HepG2 (cell line): ENCODE results near the gene CAB39. TPM values are rescaled to one million over a fixed set of nuclear protein-coding genes. Genes with fewer than 3 reads are reported as not detected.

ENCODE experiments used
- AKAP8 ChIP-seq: sonication (generic); formaldehyde crosslinking; IDR thresholded peaks from 2 replicates; pipeline ENCODE4 v1.5.1; 2020; ENCODE audit warnings: mild to moderate bottlenecking, missing genetic modification reagents
- HDAC1 ChIP-seq: sonication (generic); formaldehyde crosslinking; IDR thresholded peaks from 2 replicates; pipeline ENCODE4 v1.5.1; 2020; ENCODE audit warnings: mild to moderate bottlenecking, missing genetic modification reagents
- NR2C2 ChIP-seq: sonication (generic); formaldehyde crosslinking; IDR thresholded peaks from 2 replicates; pipeline ENCODE4 v1.4.0; 2020; ENCODE audit warnings: missing genetic modification reagents, mild to moderate bottlenecking, moderate library complexity, borderline replicate concordance
- RFX5 ChIP-seq: IDR thresholded peaks from 2 replicates; pipeline ENCODE4 v1.6.1; 2011; ENCODE audit warnings: low read depth, low read length, improper control_type of control experiment
- SNAPC2 ChIP-seq: sonication (generic); formaldehyde crosslinking; IDR thresholded peaks from 2 replicates; pipeline ENCODE4 v1.8.1; 2022; ENCODE audit warnings: mild to moderate bottlenecking, missing genetic modification reagents
- XBP1 ChIP-seq: sonication (generic); formaldehyde crosslinking; IDR thresholded peaks from 2 replicates; pipeline ENCODE4 v1.5.0; 2020; ENCODE audit warnings: missing genetic modification reagents
- ZFP90 ChIP-seq: sonication (generic); formaldehyde crosslinking; IDR thresholded peaks from 2 replicates; pipeline ENCODE4 v1.8.0; 2022; ENCODE audit warnings: missing genetic modification reagents, mild to moderate bottlenecking, inconsistent platforms, borderline replicate concordance
- ZNF12 ChIP-seq: sonication (generic); formaldehyde crosslinking; IDR thresholded peaks from 2 replicates; pipeline ENCODE4 v1.5.0; 2020; ENCODE audit warnings: missing genetic modification reagents
- ZNF570 ChIP-seq: sonication (generic); formaldehyde crosslinking; IDR thresholded peaks from 2 replicates; pipeline ENCODE4 v1.4.0; 2020; ENCODE audit warnings: mild to moderate bottlenecking, missing genetic modification reagents, borderline replicate concordance
- ZZZ3 ChIP-seq: sonication (generic); formaldehyde crosslinking; IDR thresholded peaks from 2 replicates; pipeline ENCODE4 v1.4.0; 2020; ENCODE audit warnings: missing genetic modification reagents, mild to moderate bottlenecking, borderline replicate concordance
- polyA plus RNA-seq, 8 experiments: library from polyadenylated mRNA; depleted of rRNA in 3 of 8; stranded (reverse) in 7 of 8; unstranded in 1 of 8; fragments of >200 nt; fragmentation: Illumina TruSeq in 4 of 8; extraction: Trizol in 4 of 8; gene quantifications; 2 replicates each; pipeline versions ENCODE4 v1.2.1 to v1.2.3, GENCODE V29; 2011 to 2016; ENCODE audit warnings: low read depth in 4 of 8, missing spikeins in 1 of 8, mixed read lengths in 1 of 8; ENCODE audit not compliant: insufficient read depth in 1 of 8
- total RNA-seq, 5 experiments: library from RNA; depleted of rRNA; stranded (reverse); fragments of >200 nt; fragmentation: Illumina TruSeq; extraction: Trizol; gene quantifications; 2 replicates each; pipeline ENCODE4 v1.2.3, GENCODE V29; 2016; ENCODE audit warnings: low read depth in 1 of 5
- TF ChIP-seq, protein P1 (sequence below): sonication (generic); formaldehyde crosslinking; IDR thresholded peaks from 2 replicates; pipeline ENCODE4 v1.4.0; 2020; ENCODE audit warnings: missing genetic modification reagents
- TF ChIP-seq, protein P2 (sequence below): sonication (generic); formaldehyde crosslinking; IDR thresholded peaks from 2 replicates; pipeline ENCODE4 v1.8.0; 2022; ENCODE audit warnings: missing genetic modification reagents, mild to moderate bottlenecking, borderline replicate concordance
- TF ChIP-seq, protein P3 (sequence below): IDR thresholded peaks from 2 replicates; pipeline ENCODE4 v1.6.1; 2016; ENCODE audit warnings: missing compliant biosample characterization, missing genetic modification reagents, borderline replicate concordance
- TF ChIP-seq, protein P4 (sequence below): sonication (generic); formaldehyde crosslinking; IDR thresholded peaks from 2 replicates; pipeline ENCODE4 v1.5.0; 2020; ENCODE audit warnings: mild to moderate bottlenecking, missing genetic modification reagents

The CAB39 gene
- total and polyA plus RNA-seq, 2 of the 13 experiments (the other 11 are each of a cell fraction or from before 2014, with no cell fraction given), result 19.3 to 45.3 TPM

DNA sequence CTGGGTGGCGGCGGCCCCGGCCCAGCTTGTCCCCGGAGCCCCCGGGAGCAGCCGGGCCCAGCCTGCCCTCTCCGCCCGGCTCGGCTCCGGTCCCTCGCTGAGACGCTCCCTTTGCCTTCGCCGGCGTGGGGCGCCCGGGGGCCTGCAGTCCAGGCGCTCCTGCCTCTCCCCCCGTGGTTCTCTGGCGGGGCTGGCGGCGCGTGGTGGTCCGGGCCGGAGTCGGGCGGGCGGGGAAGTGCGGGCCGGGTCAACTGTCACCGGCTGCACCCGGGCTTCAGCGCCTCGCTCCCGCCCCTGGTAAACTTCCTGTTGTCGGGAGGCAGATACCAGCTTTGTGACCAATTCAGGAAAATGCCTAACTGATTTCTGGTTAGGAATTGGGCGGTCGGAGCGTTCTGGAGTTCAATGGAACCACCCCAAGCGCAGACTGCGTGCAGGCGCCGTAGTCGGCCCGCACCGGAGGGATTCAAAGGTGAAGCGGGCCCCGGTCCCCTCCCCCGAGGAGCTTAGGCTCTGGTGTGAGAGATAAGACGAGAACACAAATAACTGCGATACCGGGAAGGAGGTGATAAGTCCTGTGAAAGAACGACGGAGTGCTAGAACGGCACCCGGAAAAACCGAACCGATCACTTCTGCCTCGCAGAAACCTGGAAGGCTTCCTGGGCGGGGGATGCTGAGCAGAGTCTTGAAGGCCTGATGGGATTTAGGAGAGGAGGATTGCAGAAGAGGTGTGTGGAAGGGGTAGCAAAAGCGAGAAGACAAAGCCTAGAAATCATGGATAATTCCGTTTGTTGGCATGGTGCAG, 891 bp downstream of the CAB39 start (continued):
- TF ChIP-seq, protein P1, sequence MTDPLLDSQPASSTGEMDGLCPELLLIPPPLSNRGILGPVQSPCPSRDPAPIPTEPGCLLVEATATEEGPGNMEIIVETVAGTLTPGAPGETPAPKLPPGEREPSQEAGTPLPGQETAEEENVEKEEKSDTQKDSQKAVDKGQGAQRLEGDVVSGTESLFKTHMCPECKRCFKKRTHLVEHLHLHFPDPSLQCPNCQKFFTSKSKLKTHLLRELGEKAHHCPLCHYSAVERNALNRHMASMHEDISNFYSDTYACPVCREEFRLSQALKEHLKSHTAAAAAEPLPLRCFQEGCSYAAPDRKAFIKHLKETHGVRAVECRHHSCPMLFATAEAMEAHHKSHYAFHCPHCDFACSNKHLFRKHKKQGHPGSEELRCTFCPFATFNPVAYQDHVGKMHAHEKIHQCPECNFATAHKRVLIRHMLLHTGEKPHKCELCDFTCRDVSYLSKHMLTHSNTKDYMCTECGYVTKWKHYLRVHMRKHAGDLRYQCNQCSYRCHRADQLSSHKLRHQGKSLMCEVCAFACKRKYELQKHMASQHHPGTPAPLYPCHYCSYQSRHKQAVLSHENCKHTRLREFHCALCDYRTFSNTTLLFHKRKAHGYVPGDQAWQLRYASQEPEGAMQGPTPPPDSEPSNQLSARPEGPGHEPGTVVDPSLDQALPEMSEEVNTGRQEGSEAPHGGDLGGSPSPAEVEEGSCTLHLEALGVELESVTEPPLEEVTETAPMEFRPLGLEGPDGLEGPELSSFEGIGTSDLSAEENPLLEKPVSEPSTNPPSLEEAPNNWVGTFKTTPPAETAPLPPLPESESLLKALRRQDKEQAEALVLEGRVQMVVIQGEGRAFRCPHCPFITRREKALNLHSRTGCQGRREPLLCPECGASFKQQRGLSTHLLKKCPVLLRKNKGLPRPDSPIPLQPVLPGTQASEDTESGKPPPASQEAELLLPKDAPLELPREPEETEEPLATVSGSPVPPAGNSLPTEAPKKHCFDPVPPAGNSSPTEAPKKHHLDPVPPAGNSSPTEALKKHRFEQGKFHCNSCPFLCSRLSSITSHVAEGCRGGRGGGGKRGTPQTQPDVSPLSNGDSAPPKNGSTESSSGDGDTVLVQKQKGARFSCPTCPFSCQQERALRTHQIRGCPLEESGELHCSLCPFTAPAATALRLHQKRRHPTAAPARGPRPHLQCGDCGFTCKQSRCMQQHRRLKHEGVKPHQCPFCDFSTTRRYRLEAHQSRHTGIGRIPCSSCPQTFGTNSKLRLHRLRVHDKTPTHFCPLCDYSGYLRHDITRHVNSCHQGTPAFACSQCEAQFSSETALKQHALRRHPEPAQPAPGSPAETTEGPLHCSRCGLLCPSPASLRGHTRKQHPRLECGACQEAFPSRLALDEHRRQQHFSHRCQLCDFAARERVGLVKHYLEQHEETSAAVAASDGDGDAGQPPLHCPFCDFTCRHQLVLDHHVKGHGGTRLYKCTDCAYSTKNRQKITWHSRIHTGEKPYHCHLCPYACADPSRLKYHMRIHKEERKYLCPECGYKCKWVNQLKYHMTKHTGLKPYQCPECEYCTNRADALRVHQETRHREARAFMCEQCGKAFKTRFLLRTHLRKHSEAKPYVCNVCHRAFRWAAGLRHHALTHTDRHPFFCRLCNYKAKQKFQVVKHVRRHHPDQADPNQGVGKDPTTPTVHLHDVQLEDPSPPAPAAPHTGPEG (CRISPR knock-in tag), result peak; percentile 86
- TF ChIP-seq, protein P2, sequence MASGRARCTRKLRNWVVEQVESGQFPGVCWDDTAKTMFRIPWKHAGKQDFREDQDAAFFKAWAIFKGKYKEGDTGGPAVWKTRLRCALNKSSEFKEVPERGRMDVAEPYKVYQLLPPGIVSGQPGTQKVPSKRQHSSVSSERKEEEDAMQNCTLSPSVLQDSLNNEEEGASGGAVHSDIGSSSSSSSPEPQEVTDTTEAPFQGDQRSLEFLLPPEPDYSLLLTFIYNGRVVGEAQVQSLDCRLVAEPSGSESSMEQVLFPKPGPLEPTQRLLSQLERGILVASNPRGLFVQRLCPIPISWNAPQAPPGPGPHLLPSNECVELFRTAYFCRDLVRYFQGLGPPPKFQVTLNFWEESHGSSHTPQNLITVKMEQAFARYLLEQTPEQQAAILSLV (CRISPR knock-in tag), result no peak; the same call in 1 of the 2 replicates
- no peak for TF ChIP-seq SNAPC2 (CRISPR knock-in tag)
- no peak for TF ChIP-seq RFX5
- TF ChIP-seq ZNF570 (CRISPR knock-in tag), result no peak
- TF ChIP-seq NR2C2 (CRISPR knock-in tag), result 0 out of 2 replicates have a peak, but pooled peaks have one; percentile 13
- TF ChIP-seq, protein P3, sequence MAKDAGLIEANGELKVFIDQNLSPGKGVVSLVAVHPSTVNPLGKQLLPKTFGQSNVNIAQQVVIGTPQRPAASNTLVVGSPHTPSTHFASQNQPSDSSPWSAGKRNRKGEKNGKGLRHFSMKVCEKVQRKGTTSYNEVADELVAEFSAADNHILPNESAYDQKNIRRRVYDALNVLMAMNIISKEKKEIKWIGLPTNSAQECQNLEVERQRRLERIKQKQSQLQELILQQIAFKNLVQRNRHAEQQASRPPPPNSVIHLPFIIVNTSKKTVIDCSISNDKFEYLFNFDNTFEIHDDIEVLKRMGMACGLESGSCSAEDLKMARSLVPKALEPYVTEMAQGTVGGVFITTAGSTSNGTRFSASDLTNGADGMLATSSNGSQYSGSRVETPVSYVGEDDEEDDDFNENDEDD (CRISPR knock-in tag), result no peak
- TF ChIP-seq AKAP8 (CRISPR knock-in tag), result no peak
- TF ChIP-seq XBP1 (CRISPR knock-in tag), result no peak
- no peak for TF ChIP-seq ZFP90 (CRISPR knock-in tag)
- TF ChIP-seq ZNF12 (CRISPR knock-in tag), result no peak
- TF ChIP-seq ZZZ3 (CRISPR knock-in tag), result no peak; the same call in 1 of the 2 replicates
- TF ChIP-seq HDAC1 (CRISPR knock-in tag), result 0 out of 2 replicates have a peak, but pooled peaks have one; percentile 7
- TF ChIP-seq, protein P4, sequence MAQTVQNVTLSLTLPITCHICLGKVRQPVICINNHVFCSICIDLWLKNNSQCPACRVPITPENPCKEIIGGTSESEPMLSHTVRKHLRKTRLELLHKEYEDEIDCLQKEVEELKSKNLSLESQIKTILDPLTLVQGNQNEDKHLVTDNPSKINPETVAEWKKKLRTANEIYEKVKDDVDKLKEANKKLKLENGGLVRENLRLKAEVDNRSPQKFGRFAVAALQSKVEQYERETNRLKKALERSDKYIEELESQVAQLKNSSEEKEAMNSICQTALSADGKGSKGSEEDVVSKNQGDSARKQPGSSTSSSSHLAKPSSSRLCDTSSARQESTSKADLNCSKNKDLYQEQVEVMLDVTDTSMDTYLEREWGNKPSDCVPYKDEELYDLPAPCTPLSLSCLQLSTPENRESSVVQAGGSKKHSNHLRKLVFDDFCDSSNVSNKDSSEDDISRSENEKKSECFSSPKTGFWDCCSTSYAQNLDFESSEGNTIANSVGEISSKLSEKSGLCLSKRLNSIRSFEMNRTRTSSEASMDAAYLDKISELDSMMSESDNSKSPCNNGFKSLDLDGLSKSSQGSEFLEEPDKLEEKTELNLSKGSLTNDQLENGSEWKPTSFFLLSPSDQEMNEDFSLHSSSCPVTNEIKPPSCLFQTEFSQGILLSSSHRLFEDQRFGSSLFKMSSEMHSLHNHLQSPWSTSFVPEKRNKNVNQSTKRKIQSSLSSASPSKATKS (CRISPR knock-in tag), result no peak
